Measurements from ENCODE around the gene AGAP9.
"Not testable (repeated sequence)": the region's sequence is repeated elsewhere in the genome, so short reads cannot be mapped to it uniquely, and the experiment has no call there.

Gene AGAP9

DNA sequence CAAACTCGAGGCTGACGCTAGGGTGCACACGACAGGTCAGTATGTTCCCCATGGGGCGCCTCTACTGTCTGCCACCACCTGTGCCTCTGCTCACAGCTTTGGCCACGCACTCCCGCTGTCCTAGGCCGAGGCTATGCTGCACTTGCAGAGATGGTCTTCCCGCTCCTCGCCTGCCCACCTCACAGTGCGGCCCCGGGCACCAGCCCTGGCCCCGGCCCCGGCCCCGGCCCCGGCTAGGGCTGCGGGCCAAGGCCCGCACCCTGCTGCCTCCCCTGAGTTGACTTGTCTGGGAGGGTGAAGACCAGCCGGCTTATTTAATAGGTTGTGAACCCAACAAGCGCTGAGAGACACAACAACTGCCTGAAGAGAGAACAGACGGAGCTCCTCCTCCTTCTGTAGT lies at the start of gene AGAP9:
Gene AGAP9 (minus strand): TSS at position 164 of the 400 bp plus-strand sequence. CDS start 112 bp downstream, at position 52.
- DNase-seq = not testable (repeated sequence)

- DNase-seq = not testable (repeated sequence)
Measured at GRCh38 chr10:47571138-47571912, 47.9 kb upstream of the AGAP9 start.

GRCh38 chr10:47566757-47567156 lies 43.3 kb upstream of the AGAP9 start:
- not testable (repeated sequence) for DNase-seq

DNA sequence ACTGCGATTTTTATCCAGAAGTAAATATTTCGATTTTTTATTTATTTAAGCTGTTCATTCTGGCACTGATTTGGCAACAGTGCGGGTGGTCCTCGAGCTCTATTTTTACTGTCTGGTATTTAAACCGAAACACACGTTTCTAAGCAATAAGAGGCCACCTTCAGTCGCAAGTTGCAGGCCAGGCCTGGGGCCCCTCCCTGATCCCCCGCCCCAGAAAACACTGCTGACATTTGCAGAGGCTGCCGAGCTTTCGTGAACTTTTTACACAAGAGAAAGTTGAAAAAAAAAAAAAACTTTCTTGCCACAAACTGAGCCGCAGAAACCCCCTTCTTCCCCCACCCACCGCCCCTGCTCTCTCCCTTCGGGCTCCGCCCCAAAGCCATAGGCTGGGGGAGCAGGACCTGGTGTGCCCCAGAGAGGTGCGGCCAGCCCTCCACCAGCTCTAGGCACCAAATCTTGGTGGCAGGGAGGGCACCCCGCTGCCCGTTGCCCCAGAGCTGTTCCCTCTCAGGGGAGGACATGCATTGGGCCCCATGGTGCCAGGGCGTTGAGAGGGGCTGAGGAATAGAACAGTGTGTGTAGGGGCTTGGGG lies 42.8 kb upstream of the AGAP9 start:
- DNase-seq = not testable (repeated sequence)

DNA sequence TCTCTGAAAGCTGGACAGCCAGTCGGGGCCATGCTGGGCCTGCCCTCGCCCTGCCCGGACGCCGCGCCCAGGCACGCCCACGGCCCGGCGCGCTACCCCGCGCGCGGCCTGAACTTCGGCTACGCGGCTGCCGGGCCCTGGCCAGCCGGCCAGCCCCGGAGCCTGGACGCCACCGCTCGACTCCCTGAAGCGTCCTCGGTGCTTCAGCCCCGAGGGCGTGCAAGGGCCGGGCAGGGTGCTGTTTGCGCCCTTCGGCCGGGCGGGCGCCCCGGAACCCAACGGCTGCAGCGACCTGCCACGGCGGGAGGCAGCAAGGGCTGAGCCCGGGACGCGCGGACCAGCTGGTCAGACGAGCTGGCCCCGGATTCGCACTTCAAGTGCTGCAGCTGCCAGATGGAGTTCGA lies 42.1 kb upstream of the AGAP9 start:
- not testable (repeated sequence) for DNase-seq

GRCh38 chr10:47564953-47565352 lies 41.5 kb upstream of the AGAP9 start:
- not testable (repeated sequence) for DNase-seq

DNA sequence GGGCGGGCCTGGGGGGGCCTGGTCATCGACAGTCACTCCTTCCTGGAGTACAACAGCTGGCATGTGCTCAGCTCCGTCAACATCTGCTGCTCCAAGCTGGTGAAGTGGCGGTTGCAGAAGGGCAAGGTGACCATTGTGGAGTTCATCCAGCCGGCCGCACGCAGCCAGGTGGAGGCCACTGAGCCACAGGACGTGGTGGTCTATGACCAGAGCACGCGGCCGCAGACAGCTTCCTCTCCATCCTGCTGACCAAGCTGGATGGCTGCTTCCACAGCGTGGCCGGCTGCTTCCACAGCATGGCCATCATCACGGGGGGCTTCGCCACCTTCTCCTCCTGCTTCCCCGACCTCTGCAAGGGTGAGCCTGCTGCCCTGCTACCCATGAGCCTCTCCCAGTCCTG lies 40.9 kb upstream of the AGAP9 start:
- not testable (repeated sequence) for DNase-seq

GRCh38 chr10:47560452-47560851 lies 37.0 kb upstream of the AGAP9 start:
- DNase-seq = not testable (repeated sequence)

DNA sequence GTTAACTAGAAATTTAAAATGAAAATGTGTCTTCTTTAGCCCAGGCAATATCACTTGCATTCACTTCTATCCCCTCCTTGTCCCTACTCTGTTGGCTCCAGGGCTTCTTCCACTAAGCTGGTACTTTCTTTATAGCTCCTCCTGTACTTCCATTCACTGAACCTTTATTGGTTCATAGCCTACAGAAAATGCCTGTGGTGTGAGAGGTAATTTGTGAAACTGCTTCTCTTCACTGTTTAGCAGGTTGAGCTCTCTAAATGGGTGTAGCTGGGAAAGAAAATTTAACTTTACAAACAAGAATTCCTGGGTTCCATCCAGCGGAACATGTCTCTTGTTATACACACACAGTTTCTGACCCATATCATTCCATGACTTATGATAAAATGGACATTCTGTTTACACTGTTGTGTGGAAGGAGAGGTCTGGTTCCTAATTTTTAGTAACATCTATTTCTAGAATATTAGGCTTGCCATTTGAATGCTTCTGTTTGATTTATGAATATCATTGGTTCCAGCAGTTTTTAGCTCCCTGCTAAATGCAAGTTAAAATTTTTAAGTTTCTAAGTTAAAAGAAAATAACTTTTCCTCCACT lies 36.4 kb upstream of the AGAP9 start:
- DNase-seq = not testable (repeated sequence)

DNA sequence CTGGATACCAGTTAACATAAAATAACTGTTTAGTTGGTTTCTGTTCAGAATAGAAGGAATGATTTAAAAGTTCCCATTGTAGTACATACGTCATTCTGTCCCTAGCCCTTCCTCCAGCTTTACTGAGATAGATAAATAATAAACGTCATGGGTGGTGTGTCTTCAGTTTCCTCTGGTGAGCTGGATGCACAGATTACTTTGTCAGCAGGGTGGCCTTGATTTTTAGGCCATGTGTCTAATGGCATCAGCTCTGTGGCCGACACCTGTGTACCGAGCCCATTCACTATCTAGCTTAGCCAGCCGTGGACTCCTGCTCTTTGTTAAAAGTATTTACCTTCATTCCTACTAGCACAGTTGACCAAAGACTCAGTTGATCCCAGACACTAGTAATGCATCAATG lies 34.7 kb upstream of the AGAP9 start:
- not testable (repeated sequence) for DNase-seq

DNA sequence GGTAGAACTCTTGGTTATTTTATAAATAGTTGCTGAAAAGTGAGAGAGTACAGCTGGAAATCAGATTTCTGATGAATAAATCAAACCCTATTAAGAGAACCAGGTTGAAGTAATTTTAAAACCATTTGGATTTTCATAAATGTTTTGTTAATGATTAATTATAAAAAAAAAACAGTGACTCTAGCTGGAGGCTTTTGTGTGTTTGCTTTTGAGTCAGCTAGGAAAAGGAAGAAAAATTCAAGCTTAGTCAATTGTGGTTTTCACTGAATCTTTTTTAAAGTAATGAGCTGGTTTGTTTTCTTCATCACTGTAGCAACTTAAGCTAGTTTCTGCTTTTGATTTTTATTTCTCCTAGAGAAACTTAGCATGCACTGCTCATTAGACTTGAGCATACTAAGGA lies 34.2 kb upstream of the AGAP9 start:
- DNase-seq = not testable (repeated sequence)

- DNase-seq = not testable (repeated sequence)
Measured at GRCh38 chr10:47555334-47555733, 31.9 kb upstream of the AGAP9 start.

GRCh38 chr10:47554552-47554951 lies 31.1 kb upstream of the AGAP9 start:
- not testable (repeated sequence) for DNase-seq

DNA sequence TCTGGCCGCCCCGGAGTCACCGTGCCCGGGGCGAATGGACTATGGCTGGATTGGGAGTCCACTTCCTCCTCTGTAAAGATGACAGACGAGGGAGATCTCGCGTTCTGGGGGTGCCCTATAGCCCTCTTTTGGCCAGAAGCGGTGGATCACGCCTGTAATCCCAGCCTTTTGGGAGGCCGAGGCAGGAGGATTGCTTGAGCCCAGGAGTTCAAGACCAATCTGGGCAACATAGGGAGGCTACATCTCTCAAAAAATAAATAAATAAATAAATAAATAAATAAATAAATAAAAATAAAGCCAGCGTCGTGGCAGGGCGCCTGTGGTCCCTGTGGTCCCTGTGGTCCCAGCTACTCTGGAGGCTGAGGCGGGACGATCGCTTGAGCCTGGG lies 30.4 kb upstream of the AGAP9 start:
- DNase-seq = not testable (repeated sequence)

DNA sequence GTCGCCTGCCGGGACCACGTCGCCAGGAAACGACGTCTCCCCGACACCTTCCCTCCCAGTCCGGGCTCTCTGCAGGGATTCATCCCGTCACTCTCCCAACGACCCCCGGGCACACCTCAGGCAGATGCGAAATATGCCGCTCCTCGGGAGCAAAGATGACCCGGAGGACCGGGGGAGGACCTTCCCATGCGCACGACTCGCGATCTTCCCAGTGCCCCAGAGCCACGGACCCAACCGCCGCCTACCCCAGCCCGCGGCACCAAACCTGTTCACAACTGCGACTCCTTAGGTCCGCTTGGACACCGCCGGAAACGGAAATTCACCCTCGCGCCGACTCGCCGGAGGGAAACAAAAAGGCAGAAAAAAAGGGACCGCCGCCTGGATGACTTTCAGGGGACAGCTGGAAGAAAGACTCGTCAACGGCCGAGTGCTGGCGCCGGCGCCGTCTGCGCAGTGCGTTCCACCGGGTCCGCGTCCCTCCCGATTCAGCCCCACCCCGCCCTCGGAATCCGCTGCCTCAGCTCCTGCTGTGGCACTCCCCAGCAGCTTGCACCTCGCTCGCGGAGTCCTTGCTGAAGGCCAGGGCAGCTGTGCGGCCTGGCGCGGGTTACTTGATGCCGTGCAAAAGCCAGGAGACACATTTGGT lies 29.9 kb upstream of the AGAP9 start:
- peak; percentile 47 to 63 (median 54) for DNase-seq

DNA sequence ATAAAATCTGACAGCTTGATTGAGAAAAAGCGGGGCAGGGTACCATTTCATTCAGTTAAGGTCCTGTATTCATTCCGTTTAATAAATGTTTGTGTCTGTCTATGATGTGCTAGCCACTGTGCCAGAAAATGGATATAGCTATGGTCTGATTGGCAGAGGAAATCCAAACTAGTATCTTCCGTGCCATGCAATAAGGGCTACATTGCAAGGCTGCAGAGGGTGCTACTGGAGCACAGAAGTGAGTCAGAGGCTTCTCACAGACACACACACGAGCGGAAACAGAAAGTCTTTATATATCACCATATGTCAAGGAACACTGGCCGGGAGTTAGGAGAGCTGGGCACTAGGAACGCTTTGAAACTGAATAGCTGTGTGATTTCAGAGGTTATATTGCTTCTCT lies 29.3 kb upstream of the AGAP9 start:
- DNase-seq = peak in 2 of 4 experiments; percentile 1 to 4

- DNase-seq = not testable (repeated sequence)
Measured at GRCh38 chr10:47547286-47547685, 23.8 kb upstream of the AGAP9 start.

- not testable (repeated sequence) for DNase-seq
Measured at GRCh38 chr10:47536430-47536829, 13.0 kb upstream of the AGAP9 start.

GRCh38 chr10:47502313-47502712 lies 21.1 kb downstream of the AGAP9 start:
- DNase-seq = not testable (repeated sequence)

DNA sequence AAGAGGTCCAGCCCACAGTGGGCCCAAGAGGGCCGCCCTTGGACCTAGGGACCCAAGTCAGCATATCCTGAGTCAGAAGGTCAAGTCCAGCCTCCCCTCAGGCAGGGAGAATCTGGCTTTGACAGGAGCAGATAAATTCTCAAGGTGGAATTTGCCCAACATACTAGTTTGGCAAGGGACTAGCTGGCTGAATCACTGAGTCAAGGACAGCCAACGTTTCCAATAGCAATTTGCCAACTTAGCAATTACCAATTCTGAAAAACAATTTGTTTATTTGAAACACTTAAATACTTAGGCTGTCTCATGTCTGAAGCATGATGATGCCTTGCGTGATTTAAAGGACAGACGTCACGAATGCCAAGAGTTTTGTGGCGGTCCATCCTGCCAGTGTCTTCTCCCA lies 29.2 kb downstream of the AGAP9 start:
- DNase-seq = not testable (repeated sequence)

- not testable (repeated sequence) for DNase-seq
Measured at GRCh38 chr10:47491600-47491999, 31.8 kb downstream of the AGAP9 start, which contains the start of gene FAM25G. TSS of gene FAM25G (minus strand) at chr10:47491700. CDS start at chr10:47491674, 26 bp downstream.

DNA sequence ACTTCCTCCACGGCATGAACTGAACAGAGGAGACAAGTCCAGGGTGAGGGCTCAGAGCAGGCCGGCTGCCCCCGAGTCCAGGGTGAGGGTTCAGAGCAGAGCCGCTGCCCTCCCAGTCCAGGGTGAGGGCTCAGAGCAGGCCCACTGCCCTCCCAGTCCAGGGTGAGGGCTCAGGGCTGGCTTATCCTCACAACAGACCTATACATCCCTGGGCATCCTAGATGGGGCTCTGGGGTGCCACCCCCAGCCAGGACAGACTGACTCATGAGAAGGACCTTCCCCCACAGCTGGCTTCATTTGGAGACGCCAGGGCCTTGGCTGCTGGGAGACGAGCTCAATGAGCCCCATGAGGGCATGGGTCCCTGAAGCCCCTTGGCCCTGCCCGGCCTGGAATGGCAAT lies 33.8 kb downstream of the AGAP9 start:
- DNase-seq = not testable (repeated sequence)

- not testable (repeated sequence) for DNase-seq
Measured at GRCh38 chr10:47485943-47486342, 37.5 kb downstream of the AGAP9 start.
